Stimulated activated CD8-positive, alpha-beta memory T cell treated with anti-CD3 and anti-CD28 coated beads, Interleukin-4, amount 100 ng/mL, for 24 hours (primary cell): Measurements from ENCODE around the gene CCIN.

Experiments
- DNase-seq: peaks from one replicate; pipeline ENCODE4 v3.0.0-alpha.2; 2020; ENCODE audit warnings: low read depth

The CCIN gene

GRCh38 chr9:36191686-36192085 is 22.5 kb downstream of the CCIN start:
- no peak for DNase-seq

GRCh38 chr9:36192196-36192595 is 23.0 kb downstream of the CCIN start:
- DNase-seq, result no peak

GRCh38 chr9:36193023-36193422 is 23.8 kb downstream of the CCIN start:
- no peak for DNase-seq

GRCh38 chr9:36194326-36195000 is 25.3 kb downstream of the CCIN start:
- no peak for DNase-seq

GRCh38 chr9:36204906-36205547 is 35.8 kb downstream of the CCIN start:
- no peak for DNase-seq

GRCh38 chr9:36207016-36207415 is 37.8 kb downstream of the CCIN start:
- DNase-seq, result no peak

GRCh38 chr9:36207546-36208012 is 38.4 kb downstream of the CCIN start:
- DNase-seq, result no peak

GRCh38 chr9:36208521-36209253 is 39.5 kb downstream of the CCIN start:
- DNase-seq, result no peak

- DNase-seq, result no peak
Observed at GRCh38 chr9:36210722-36211121, 41.5 kb downstream of the CCIN start.

GRCh38 chr9:36211510-36211909 is 42.3 kb downstream of the CCIN start:
- DNase-seq, result no peak

GRCh38 chr9:36213387-36213786 is 44.2 kb downstream of the CCIN start:
- no peak for DNase-seq

- no peak for DNase-seq
Observed at GRCh38 chr9:36213989-36214388, 44.8 kb downstream of the CCIN start.

- DNase-seq, result no peak
Observed at GRCh38 chr9:36214571-36214970, 45.4 kb downstream of the CCIN start.

- no peak for DNase-seq
Observed at GRCh38 chr9:36217256-36217968, 48.2 kb downstream of the CCIN start.

GRCh38 chr9:36218011-36218410 is 48.8 kb downstream of the CCIN start:
- no peak for DNase-seq

GRCh38 chr9:36218411-36218901 is 49.3 kb downstream of the CCIN start:
- DNase-seq, result no peak
